NOMO-1 treated with DMSO at 0.1 percent for 48 hours (cell line): Measurements from ENCODE around the gene PYGL.
A peak's percentile ranks its signal among the peaks of the same experiment; 100 is the strongest.
"Not testable (repeated sequence)": the region's sequence is repeated elsewhere in the genome, so short reads cannot be mapped to it uniquely, and the experiment has no call there.

Experiments used
- DNase-seq: peaks from one replicate; lab custom pipeline; 2025; ENCODE audit not compliant: unreplicated experiment; lab: John Stamatoyannopoulos, UW

The PYGL gene

DNA sequence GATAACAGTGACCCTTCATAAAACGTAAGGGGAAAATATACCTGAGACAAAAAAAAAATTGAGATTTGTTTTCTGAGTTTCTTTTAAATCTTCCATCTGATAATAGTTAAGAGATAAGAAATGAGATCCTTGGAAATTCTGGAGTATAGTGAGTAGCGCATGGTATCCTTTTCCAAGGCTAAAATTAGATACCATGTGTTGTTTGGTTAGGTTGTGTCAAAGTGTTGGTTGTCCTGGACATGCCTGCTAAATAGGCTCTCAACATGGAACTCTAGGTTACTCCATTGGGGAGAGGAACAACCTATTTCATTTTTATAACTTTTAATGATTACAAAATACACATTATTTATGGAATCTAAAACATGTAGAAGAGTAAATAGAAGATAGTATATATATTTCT lies 14.8 kb downstream of the PYGL start:
- no peak for DNase-seq

DNA sequence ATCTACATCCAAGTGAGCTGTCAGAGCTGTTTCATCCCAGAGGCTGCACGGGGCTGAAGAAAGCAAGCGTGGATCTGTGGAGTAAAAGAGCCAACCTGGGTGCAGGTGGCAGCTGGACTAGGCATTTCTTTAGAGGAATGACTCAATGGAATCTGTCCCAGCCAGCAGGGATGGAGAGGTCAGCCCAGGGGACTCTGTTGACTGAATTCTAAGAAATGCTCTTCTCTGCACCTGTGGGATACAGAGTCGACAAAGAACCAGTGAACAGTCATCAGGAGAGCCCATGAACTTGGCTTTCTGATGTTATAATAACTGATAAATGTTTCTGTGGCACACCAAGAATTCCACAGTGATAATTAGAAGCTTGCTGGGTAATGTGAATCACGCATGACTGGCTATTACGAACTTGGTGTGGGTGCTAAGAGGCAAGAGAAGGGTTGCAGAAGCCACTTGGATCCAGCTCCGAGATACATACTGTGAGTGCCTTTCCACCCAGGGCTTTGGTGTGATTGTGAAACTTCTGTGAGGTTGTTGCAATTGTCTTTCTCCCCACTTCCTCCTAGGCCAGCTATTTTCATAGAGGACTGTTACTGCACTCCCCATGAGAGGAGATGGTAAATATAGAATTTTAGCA lies 16.2 kb downstream of the PYGL start:
- peak; percentile 92 for DNase-seq

DNA sequence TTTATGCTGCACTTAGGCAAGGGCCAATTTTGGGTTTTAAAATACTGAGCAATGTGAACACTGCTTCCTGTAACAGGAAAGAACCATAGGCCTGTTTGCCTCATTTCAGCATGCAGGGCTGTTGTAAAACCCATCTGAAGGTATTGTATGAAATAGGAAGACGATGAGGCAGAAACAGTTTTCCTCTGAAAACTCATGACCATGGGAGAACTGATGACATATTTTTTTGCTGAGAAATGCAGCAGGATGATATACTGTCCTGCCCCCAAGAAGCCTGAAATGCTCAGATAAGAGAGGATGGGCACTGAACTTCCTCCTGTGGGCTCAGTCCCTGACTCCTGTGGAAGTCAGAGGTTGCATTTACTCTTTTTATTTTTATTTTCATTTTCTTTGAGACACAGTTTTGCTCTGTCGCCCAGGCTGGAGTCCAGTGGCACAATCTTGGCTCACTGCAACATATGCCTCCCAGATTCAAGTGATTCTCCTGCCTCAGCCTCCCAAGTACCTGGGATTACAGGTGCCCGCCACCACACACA lies 17.4 kb downstream of the PYGL start:
- peak; percentile 85 for DNase-seq

DNA sequence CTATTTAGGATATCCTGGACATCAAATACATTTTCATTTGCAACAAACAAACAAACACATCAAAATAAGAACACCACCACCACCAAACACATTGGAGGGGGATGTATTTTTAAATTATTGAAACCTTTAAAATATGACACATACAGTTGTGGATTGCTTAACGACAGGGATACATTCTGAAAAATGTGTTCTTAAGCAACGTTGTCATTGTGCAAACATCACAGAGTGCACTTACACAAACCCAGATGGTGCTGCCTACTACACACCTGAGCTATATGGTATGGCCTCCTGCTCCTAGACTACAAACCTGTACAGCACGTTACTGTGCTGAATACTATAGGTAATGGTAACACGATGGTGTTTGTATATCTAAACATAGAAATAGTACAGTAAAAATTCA lies 19.4 kb downstream of the PYGL start:
- DNase-seq = peak; percentile 19

GRCh38 chr14:50924236-50924635 lies 20.0 kb downstream of the PYGL start:
- no peak for DNase-seq

DNA sequence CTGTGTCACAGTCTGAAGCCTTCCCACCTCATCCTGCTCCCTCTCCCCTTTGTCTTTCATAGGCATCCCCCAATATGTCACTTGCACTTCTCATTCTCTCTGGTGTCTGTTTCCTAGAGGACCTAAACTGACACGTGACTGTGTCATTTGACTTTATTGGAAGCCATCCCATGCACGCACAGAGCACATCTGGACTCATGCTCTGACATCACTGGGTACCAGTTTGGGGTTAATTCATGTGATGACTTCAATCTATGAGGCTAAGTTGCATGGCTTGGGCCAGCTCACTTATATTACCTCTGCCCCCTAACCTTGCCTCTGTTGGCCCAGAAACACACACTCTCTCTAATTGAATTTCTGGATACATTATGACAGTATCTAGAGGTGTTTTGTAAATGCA lies 21.5 kb downstream of the PYGL start:
- no peak for DNase-seq

GRCh38 chr14:50920482-50921230 lies 23.6 kb downstream of the PYGL start:
- DNase-seq = no peak

DNA sequence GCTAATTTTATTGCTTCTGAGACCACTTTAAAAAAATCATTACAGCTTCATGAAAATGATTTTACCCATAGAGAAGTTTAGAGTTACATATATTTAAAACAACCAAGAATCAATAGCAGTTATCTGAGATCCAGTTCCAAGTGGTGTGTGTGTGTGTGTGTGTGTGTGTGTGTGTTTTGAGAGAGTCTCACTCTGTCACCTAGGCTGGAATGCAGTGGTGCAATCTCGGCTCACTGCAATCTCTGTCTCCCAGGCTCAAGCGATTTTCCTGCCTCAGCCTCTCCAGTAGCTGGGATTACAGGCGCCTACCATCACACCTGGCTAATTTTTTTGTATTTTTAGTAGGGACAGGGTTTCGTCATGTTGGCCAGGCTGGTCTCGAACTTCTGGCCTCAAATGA lies 24.8 kb downstream of the PYGL start:
- DNase-seq = not testable (repeated sequence)

DNA sequence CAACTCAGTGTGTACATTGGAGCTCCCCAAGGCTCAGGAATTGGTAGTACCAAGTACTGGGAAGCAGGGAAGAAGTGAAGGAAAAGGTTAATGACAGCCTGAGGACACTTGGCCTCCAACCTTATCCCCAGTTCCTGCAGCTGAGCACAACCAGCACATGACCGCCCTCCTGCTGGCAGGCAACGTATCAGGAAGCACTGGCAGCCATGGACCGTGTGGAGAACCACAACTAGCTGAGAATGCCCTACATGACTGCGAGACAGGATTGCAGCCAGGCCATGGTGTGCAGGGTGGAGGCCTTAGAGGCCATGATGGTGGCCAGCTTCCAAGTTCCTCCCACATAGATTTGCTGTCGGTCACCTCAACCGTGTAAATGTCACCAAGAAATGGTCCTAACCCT lies 26.8 kb downstream of the PYGL start:
- no peak for DNase-seq

- no peak for DNase-seq
Observed at GRCh38 chr14:50910495-50911420, 33.5 kb downstream of the PYGL start.

- DNase-seq = no peak
Observed at GRCh38 chr14:50906326-50907065, 37.8 kb downstream of the PYGL start.

- no peak for DNase-seq
Observed at GRCh38 chr14:50904719-50905118, 39.6 kb downstream of the PYGL start.

- peak; percentile 33 for DNase-seq
Observed at GRCh38 chr14:50901361-50901760, 42.9 kb downstream of the PYGL start.

GRCh38 chr14:50897658-50898175 lies 46.6 kb downstream of the PYGL start:
- DNase-seq = no peak

- DNase-seq = not testable (repeated sequence)
Observed at GRCh38 chr14:50897005-50897404, 47.3 kb downstream of the PYGL start.

- DNase-seq = not testable (repeated sequence)
Observed at GRCh38 chr14:50896421-50896820, 47.9 kb downstream of the PYGL start.

DNA sequence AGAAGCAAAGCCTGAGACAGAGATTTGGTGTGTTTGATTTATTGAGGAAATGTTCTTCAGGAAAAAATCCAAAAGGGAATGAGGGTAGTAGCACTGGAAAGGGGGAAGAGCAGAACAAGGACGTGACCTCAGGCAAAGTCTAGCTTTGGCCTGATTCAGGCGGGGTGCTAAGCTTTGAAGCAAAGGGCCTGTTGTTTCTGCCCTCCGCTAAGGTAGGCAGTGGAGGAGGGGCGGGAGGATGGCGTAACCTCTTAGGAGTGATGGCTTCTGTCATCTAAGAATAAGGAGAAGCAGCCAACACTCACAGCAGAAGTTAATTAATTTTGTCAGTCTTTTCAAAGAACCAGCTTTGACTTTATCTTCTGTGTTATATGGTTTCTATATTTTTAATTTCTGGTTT lies 52.0 kb downstream of the PYGL start:
- peak; percentile 60 for DNase-seq

GRCh38 chr14:50887476-50887875 lies 56.8 kb downstream of the PYGL start:
- no peak for DNase-seq

DNA sequence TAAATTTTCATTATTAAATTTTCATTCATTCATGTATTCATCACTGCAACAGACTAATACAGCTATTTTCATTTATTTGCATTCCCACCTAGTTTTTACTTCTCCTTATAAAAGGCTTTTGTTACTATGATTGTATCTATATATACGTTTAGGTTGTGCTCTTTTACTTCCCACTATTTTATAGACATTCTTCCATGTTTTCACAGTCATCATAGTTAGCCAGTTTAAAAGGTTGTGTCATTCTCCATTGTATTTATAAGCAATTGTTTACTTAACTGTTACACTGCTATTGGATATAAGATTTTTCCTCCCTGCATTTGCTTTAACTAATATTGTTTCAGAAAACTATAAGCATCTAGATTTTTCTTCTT lies 60.5 kb downstream of the PYGL start:
- no peak for DNase-seq
